GM19324 (cell line): Measurements from ENCODE around the gene LNX2.

Source experiments
- ATAC-seq: cut with Tn5 transposase; IDR thresholded peaks from one replicate; pipeline ENCODE4 v1.9.1; 2021; ENCODE audit warnings: mild to moderate bottlenecking, moderate library complexity; ENCODE audit not compliant: unreplicated experiment, low FRiP score

Gene LNX2

DNA sequence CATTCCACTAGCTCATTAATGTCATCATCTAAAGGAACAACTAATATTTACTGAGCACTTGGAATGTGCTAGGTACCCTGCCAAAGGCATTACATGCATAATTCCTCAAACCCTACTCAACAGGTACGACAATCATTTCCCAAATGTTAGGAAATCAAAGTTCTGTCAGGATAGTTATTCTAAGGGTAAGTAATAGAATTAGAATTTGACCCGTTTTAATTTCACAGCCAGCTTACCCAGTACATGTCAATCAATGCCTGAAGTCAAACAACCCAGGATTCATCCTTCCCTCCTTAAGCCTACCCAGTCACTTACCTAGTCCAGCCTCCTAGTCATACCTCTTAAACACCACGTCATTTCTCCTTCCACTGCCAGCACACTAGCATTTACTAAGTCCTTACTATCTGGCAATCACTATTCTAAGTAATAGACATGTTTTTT is 2.4 kb downstream of the LNX2 start:
- no peak for ATAC-seq

GRCh38 chr13:27613628-27614027 is 6.7 kb downstream of the LNX2 start:
- no peak for ATAC-seq

DNA sequence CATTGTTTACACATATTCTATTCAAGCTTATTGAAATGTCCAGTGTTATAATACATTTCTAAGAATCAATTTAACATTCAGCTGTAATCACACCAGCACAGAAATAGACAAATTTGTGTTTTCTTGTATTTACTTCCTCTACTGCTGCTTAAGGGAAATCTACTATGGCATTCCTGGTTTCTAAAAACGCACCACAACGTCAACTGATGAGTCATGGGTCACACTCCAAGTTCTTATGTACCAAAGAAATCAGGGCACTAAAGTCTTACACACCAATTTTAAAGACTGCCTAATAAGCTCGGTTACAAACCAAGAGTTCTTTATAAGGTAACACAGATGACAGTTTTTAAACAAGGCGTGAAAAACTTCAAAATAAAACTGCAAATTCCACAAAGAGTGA is 13.2 kb downstream of the LNX2 start:
- no peak for ATAC-seq

DNA sequence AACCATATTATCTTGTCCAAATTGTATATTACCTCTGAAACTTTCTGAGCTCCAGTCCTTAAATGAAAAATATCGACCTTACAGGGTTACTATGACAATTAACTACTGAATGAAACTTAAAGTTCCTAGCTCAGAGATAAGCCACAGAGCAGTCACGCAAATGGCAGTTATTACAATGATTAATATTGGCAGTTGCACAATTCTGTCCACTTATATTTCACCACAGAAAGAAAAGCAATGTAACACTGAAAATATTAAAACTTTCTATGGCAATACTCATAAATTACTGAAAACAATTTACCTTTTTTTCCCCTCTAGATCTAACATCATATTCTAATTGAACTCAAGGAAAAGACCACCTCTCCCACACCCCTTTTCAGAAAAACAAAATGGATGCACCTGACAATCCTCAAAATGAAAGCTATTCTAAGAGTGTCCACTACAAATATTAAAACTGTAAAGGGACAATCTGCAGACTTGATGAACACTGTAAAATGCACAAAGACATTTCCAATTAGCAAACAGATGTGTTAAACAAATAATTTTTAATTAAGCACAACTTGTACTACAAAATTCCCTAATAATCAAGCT is 14.6 kb downstream of the LNX2 start:
- no peak for ATAC-seq

DNA sequence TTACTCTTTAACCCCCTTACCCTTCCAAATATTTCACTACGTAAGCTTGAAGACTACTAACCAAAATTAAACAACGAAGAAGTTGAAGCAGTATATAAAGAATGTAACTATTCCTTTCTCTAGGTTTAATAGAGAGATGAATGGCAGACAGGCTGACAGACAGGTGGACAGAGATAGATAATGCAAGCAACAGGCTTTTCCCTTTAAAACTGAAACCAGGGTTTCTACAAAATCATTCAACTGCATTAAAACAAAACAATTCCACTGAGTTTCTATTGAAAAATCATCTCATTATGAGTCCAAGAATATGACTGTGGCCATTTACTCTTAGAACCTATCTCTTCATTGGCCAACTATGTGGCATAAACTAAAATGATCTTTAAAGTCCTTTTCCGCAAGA is 15.2 kb downstream of the LNX2 start:
- ATAC-seq = no peak

- ATAC-seq = no peak
These were observed 18.5 kb downstream of the LNX2 start for GRCh38 chr13:27601803-27602202.

- ATAC-seq = no peak
These were observed 19.1 kb downstream of the LNX2 start for GRCh38 chr13:27601208-27601607.

GRCh38 chr13:27600711-27601110 is 19.6 kb downstream of the LNX2 start:
- no peak for ATAC-seq

GRCh38 chr13:27599845-27600553 is 20.3 kb downstream of the LNX2 start:
- no peak for ATAC-seq

GRCh38 chr13:27599096-27599495 is 21.2 kb downstream of the LNX2 start:
- ATAC-seq = no peak

DNA sequence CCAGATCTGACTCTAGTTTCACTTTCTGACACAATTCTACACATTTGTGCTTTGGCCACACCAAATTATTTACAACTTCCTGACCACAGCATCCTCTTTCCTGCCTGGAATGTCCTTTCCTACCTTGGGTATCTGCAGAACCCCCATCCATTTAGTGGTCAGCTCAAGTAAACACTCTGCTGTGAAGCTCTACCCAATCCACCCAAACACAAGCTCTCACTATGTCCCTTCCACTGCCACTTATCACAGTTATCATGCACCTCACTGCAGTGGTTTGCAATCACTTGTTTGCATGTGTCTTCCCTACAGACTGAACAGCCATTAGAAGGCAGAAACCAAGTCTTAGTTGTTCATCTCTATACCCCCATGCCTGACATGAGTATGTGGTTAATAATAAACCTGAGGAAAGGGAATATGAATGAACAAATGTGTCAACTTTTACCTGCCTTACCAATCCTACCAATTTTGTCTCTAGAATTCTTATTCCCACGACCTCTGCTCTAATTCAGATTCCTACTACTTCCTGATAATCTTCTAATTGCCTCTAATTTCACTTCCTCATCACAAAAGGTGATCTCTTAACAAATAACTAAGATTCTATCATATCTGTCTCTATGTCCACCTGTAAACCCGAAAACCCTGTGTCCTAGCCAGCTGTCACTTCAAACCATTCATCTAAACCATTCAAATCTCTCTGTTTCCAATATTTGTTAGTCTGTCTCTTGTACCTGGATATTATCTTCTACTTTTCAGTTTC is 25.1 kb downstream of the LNX2 start:
- no peak for ATAC-seq

GRCh38 chr13:27593267-27593666 is 27.1 kb downstream of the LNX2 start:
- no peak for ATAC-seq

GRCh38 chr13:27592865-27593264 is 27.5 kb downstream of the LNX2 start:
- no peak for ATAC-seq

- ATAC-seq = no peak
These were observed 31.9 kb downstream of the LNX2 start for GRCh38 chr13:27588405-27588804.

DNA sequence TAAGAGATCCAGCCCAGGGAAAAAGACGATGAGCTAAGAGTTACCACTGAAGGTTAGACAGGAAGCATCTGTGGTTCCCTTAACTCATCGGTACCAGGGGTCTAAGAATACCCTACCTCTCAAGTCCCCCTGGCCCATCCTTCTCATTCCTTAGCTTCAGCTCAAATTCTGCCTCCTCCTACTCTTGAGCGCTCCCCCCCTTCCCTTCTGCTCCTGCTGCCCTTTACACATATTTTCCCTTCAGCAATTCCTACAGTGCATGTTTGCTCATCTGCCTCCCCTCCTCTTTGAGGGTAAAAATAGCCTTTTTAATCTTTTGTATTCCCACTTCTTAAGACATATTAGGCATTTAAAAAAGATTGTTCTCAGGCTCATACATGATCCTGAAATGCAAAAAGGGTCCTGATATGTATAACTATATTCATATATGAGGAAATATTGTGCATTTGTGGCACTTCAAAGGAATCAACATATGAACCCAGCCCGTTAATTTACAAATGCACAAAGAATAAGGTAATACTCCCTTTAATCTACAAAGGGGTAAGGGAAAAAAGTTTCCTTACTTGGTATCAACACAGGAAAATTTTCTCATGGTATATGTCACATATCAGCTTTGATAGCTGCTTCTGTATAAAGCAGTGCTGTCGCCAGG is 33.1 kb downstream of the LNX2 start:
- ATAC-seq = no peak

GRCh38 chr13:27583645-27584044 is 36.7 kb downstream of the LNX2 start:
- ATAC-seq = no peak

GRCh38 chr13:27578121-27579030 is 42.0 kb downstream of the LNX2 start:
- ATAC-seq = no peak

GRCh38 chr13:27574661-27575060 is 45.7 kb downstream of the LNX2 start:
- ATAC-seq = no peak

DNA sequence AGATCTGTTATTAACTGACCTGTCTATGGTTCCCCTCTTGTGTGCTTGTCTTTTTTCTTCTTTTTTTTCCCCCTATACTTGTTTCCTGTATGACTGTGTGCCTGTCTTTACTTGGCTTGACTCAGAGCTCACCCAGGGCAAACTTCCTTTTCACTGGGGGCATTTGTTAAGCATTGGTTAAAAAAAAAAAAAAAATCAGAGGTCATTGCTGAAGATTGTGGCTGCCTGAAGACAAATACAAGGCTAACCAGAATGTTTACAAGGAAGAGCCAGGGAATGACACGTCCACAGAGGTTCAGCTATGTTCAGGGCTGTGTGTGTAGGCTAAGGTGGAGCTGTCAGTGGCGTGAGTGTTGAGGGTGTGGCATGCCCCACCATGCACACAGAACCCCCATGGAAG is 47.1 kb downstream of the LNX2 start:
- no peak for ATAC-seq

DNA sequence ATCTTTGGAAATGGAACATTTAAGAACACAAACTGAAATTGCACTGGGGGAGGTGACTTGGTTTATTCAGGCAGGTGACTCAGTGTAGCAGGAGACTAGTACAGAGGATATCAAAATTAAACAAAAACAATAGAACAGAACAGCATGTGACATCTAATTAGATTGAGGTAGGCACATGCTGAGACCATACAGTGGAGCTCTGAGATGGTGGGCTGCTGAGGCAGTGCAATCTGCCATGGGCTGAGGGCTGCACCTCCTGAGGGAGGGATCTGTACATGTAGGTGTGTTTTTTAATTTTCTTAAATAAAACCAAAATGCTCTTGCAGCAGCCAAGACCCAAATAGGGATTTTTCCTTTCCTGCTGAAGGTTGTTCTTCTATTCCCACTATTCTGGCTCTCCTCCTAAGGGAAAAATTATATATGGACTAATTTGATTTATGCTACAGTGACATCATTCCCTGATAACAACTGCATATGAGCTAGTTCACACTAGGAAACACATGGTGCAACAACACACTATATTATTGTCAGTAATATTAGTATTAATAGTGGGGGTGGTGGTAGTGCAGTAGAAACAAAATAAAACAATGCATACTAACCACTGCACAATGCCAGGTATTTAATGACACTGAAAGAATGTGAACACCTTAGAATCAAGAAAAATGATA is 48.0 kb downstream of the LNX2 start:
- ATAC-seq = no peak
